NCI-H2081 (cell line): Measurements from ENCODE around the gene CPNE2.
"Not testable (repeated sequence)": the region's sequence is repeated elsewhere in the genome, so short reads cannot be mapped to it uniquely, and the experiment has no call there.

Experiments used
- DNase-seq, 2 experiments: peaks; one replicate each; lab custom pipeline; 2025; lab: John Stamatoyannopoulos, UW

The CPNE2 gene

GRCh38 chr16:57091975-57092785, at the start of gene CPNE2:
TSS of gene CPNE2 (plus strand) at chr16:57092583. CDS start at chr16:57110743, 18,160 bp downstream.
- DNase-seq = peak; percentile 23 to 42

- no peak for DNase-seq
These were observed 49.1 kb upstream of the CPNE2 start for GRCh38 chr16:57043248-57043647.

- DNase-seq = no peak
These were observed 47.3 kb upstream of the CPNE2 start for GRCh38 chr16:57044931-57045693.

- DNase-seq = no peak
These were observed 46.5 kb upstream of the CPNE2 start for GRCh38 chr16:57045694-57046381.

DNA sequence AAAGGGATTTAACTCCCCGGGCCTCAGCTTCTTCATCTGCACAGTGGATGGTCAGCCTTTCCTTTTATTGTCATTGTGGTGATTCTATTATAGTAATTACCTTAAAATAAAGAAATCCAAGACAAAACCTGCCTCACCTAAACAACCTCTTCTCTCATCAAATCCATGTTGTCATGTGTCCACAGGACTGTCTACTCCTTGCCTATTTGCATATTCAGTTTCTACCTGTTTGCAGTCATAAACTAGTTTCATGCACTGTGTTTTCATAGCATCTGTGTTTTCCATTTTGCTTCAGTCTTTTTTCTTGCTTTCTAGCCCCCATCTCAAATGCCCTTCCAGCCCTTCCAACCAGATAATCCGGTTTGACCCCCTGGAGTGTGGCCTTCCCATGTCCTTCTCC, 44.3 kb upstream of the CPNE2 start:
- DNase-seq = no peak

DNA sequence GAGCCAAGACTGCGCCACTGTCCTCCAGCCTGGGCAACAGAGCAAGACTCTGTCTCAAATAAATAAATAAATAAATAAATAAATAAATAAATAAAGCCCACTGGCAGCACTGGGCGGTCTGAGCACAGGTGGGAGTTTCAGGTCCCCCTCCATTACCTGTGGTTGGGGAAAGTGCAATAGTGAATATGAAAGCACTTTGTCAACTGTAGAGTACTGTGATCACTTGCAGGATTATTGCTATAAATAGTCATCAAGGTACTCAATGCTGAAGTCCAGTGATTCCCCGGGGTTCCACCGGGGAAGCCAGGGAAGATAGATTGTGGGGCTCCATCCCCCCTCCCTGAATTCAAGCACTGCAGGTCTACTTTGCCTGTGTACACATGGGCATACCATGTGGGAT, 42.7 kb upstream of the CPNE2 start:
- DNase-seq = no peak

GRCh38 chr16:57051696-57052228, 40.6 kb upstream of the CPNE2 start:
- DNase-seq = no peak

DNA sequence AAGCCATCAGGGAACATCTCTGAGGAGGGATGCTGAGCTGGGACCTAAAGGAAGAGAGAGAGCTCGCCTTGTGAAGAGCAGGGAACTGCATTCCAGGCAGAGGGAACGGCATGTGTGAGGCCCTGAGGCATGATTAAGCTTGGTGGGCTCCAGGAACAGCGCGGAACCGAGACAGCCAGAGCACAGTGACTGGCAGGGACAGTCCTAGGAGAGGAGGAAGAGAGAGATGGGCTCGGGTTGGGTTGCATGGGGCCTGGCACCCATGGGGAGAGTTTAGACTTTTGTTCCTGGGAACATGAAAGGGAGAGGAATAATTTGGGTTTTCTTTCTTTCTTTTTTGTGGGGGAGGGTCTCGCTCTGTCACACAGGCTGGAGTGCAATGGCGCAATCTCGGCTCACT, 39.2 kb upstream of the CPNE2 start:
- DNase-seq = no peak

DNA sequence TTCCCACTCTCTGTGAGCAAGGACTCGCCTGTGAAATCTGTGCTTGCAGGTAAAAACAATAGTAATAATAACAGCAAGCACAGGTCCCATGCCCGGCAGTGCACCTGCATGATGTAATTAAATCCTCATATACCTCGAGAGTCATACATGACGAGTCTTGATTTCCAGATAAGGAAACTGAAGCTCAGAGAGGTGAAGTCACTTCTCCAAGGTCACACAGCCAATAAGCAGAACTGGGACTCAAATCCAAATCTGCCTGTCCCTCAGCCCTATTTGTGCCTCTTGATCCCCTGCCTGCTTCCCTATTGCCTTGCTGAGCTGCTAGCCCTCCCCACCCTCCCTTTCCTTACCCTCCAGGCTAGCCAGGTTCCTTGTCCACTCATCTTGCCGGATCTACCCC, 38.0 kb upstream of the CPNE2 start:
- no peak for DNase-seq

DNA sequence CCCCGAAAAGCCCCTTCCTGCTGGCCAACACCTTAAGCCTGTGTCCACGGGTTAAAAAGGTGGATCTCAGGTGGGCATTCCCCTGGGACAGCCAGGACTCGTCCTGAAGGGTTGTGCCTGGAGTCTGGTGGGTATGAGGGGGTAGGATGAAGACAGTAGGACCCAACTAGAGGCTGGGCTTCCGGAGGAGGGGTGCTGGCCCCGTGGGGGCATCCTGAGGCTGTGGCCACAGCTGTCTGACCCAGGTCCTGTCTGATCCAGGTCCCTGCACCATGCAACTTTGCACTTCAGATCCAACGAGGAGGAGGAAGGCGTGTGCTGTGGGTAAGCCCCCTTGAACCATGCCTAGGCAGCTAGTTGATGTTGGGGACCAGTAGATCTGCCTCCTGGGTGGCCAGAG, 37.6 kb upstream of the CPNE2 start:
- no peak for DNase-seq

- no peak for DNase-seq
These were observed 36.7 kb upstream of the CPNE2 start for GRCh38 chr16:57055671-57056070.

- no peak for DNase-seq
These were observed 34.0 kb upstream of the CPNE2 start for GRCh38 chr16:57058291-57058861.

DNA sequence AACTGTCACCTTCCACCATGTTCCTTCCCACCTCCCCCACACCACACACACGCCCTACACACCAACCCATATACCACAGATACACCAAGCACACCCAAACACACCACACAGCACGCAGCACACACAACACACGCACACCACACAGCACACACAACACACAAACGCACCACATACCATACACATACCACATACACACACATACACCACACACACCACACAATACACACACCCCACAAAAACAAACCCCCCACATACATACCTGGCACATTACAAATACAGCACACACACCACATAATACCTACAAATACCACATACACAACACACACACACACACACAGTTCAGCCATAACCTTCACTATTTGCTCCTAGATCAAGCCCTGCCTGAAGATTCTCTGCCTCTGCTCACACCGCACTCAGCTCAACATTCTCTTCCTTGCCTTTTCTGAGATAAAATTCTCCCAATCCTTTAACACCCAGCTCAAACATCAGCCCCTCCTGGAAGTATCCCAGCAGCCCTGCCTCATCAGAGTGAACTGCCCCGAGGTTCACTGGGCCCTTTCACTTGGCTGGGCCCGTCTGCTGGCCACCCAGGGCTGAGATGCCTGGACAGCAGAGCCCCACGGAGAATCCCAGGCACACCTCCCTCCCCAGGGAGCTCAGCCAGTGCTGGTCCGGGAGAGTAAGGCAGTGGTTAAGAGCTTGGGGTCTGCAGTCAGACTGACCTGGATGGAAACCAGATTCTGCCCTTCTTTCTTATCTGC, 31.9 kb upstream of the CPNE2 start:
- DNase-seq = no peak

- no peak for DNase-seq
These were observed 31.1 kb upstream of the CPNE2 start for GRCh38 chr16:57061084-57061905.

- DNase-seq = no peak
These were observed 30.1 kb upstream of the CPNE2 start for GRCh38 chr16:57062329-57062728.

- not testable (repeated sequence) for DNase-seq
These were observed 29.2 kb upstream of the CPNE2 start for GRCh38 chr16:57063189-57063588.

DNA sequence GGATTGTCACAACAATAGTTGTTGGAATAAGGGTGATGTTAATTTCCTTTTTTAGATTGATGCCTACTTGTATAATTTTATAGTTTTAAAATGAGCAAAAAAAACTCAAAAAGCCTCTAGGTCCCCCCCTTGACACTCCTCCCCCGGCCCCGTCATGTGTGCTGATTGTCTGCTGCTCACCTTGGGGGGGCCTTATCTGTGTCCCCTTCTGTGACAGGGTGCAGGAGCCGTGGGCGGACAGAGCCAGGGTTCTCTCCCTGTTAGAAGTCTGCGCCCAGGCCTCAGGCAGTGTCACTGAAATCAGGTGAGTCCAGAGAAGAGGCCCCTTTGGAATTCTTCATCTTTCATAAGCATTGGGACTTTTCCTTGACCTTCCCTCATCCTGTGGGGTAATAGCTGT, 27.4 kb upstream of the CPNE2 start:
- DNase-seq = no peak

DNA sequence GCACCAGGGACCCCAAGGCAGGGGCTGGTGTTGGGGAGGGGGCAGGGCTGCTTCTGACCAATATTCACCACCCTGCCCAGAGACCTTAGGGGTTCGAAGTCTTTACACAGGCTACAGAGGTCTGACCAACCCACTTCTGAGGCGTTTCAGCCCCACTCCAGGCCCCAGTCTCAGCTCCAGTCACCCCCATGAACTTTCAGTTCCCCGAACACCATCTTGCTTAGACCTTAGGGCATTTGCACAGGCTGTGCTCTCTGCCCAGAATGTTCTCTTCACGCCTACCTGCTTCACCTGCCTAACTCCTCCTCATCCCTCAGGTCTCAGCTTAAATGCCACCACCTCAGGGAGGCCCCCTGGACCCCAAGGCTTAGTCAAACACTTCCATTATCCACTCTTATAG, 25.8 kb upstream of the CPNE2 start:
- DNase-seq = no peak

DNA sequence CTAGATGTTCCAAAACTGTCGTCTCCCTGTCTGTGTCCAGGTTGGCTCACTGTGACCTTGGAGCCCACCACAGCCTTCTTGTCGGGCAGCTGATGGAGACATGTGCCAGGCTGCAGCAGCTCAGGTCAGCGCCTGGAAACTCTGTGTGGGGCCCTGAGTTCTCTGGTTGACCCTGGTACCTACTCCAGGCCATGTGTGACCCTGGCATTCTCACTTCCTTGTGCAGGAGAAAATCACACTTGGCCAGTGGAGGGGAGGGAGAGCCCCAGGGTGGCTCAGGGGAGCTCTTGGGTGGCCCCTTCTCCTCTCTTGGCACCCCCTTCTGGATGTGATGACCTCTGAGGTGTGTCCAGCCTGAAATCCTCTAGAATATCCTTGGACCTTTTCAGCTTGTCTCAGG, 25.0 kb upstream of the CPNE2 start:
- DNase-seq = no peak

DNA sequence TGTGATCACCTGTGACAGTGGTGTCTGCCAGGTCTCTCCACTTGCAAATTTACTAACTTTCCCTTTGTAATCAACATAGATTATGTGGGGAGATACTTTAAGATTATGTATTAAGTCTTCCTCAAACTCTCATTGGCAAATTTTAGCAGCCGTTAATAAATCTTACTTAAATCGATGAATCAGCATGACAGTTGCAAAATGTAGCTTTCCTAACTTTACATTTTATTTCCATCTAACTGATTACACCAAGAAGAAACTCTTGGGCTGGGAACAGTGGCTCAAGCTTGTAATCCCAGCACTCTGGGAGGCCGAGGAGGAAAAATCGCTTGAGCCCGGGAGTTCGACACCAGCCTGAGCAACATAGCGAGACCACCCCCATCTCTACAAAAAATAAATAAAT, 23.3 kb upstream of the CPNE2 start:
- DNase-seq = no peak
